ENCODE measurements around the gene JMJD8.

JMJD8 gene

DNA sequence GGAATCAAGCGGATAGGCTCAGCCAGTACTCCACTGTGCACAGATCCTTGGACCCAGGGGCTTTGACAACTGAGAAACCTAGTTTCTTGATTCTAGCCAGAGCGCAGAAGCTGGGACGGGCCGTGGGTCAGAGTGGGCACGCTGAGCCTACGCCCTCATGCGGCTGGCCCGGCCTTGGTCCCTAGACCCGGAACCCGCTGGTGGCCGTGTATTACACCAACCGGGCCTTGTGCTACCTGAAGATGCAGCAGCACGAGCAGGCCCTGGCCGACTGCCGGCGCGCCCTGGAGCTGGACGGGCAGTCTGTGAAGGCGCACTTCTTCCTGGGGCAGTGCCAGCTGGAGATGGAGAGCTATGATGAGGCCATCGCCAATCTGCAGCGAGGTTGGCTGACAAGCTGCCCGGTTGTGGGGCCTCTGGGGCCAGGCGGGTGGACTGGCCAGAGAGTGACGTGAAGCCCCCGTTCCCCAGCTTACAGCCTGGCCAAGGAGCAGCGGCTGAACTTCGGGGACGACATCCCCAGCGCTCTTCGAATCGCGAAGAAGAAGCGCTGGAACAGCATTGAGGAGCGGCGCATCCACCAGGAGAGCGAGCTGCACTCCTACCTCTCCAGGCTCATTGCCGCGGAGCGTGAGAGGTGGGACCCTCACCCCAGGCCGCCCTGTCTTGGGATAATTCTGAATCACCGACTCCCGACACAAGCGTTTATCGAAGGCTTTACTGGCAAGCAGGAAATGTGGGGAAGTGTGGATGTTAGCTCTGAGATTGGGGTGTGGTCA lies 3.0 kb downstream of the JMJD8 start:
- Histone ChIP-seq H3K4me3 (ENCODE audit: low read length) (peak overlapping the region; percentile 91), H3K36me3 (ENCODE audit: control insufficient read depth, insufficient read depth, low read length) (peaks cover 13% of the 10 kb centered on the region), H3K9ac (ENCODE audit: low read length) (peak overlapping the region; percentile 94), H4K5ac (ENCODE audit: low read length) (no peak overlapping the region), H2BK120ac (ENCODE audit: low read depth, low read length) (no peak overlapping the region), H3K4me2 (ENCODE audit: low read length) (peak overlapping the region; percentile 94), H3K27ac (ENCODE audit: low read depth, low read length) (no peak overlapping the region), H3K23ac (ENCODE audit: low read length) (no peak overlapping the region), H3K79me2 (ENCODE audit: control insufficient read depth, insufficient read depth, low read length) (peaks cover 18% of the 10 kb centered on the region), H3K56ac (ENCODE audit: low read length) (peak overlapping the region; percentile 92), H3K27me3 (ENCODE audit: insufficient read depth, low read length, poor library complexity) (no peaks in the 10 kb centered on the region), H3K4ac (ENCODE audit: low read depth, low read length) (no peak overlapping the region), H4K8ac (ENCODE audit: low read depth, low read length) (no peak overlapping the region), H2BK5ac (ENCODE audit: low read length) (no peak overlapping the region), H2BK15ac (replicated peaks; ENCODE audit: low read depth) (no peak overlapping the region), H2AK5ac (ENCODE audit: low read length) (no peak overlapping the region), H3K79me1 (ENCODE audit: low read length) (peaks cover 15% of the 10 kb centered on the region), H3K4me1 (ENCODE audit: control insufficient read depth, low read depth, low read length) (no peaks in the 10 kb centered on the region), H3K18ac (ENCODE audit: low read length) (no peak overlapping the region)
- no peak for DNase-seq
- WGBS (ENCODE audit: extremely low coverage, insufficient coverage, low lambda C conversion rate), result no CpG with 5 or more reads among the region's 44 CpGs

DNA sequence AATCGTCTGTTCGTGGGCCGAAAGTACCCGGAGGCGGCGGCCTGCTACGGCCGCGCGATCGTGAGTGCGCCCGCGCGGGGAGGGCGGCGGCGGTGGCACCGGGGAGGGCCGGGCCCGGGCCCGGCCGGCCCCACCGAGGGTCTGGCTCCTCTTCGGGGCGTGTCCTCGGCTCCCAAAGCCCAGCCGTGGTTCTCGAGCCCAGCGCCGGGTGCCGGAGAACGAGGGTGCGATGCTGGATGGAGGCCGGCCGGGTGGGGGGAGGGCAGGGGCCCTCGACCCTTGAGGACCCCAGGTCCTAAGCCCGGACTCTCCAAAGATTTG lies 3.5 kb downstream of the JMJD8 start:
- H3K23ac ChIP-seq (ENCODE audit: low read length), result peak overlapping the region; percentile 66
- H3K27me3 ChIP-seq (ENCODE audit: insufficient read depth, low read length, poor library complexity), result no peaks in the 10 kb centered on the region
- no peaks in the 10 kb centered on the region for H3K4me1 ChIP-seq (ENCODE audit: control insufficient read depth, low read depth, low read length)
- peaks cover 15% of the 10 kb centered on the region for H3K79me1 ChIP-seq (ENCODE audit: low read length)
- no CpG with 5 or more reads among the region's 38 CpGs for WGBS (ENCODE audit: extremely low coverage, insufficient coverage, low lambda C conversion rate)
- H3K18ac ChIP-seq (ENCODE audit: low read length), result peak overlapping the region; percentile 43
- no peak overlapping the region for H4K8ac ChIP-seq (ENCODE audit: low read depth, low read length)
- no peak overlapping the region for H4K5ac ChIP-seq (ENCODE audit: low read length)
- H2BK15ac ChIP-seq (replicated peaks; ENCODE audit: low read depth), result no peak overlapping the region
- peaks cover 18% of the 10 kb centered on the region for H3K79me2 ChIP-seq (ENCODE audit: control insufficient read depth, insufficient read depth, low read length)
- DNase-seq, result no peak
- H3K27ac ChIP-seq (ENCODE audit: low read depth, low read length), result peak overlapping the region; percentile 53
- H3K4me2 ChIP-seq (ENCODE audit: low read length), result peak overlapping the region; percentile 94
- H2AK5ac ChIP-seq (ENCODE audit: low read length), result no peak overlapping the region
- H2BK5ac ChIP-seq (ENCODE audit: low read length), result no peak overlapping the region
- peaks cover 13% of the 10 kb centered on the region for H3K36me3 ChIP-seq (ENCODE audit: control insufficient read depth, insufficient read depth, low read length)
- H3K4me3 ChIP-seq (ENCODE audit: low read length), result peak overlapping the region; percentile 91
- peak overlapping the region; percentile 94 for H3K9ac ChIP-seq (ENCODE audit: low read length)
- H2BK120ac ChIP-seq (ENCODE audit: low read depth, low read length), result no peak overlapping the region
- peak overlapping the region; percentile 92 for H3K56ac ChIP-seq (ENCODE audit: low read length)
- peak overlapping the region; percentile 59 for H3K4ac ChIP-seq (ENCODE audit: low read depth, low read length)

DNA sequence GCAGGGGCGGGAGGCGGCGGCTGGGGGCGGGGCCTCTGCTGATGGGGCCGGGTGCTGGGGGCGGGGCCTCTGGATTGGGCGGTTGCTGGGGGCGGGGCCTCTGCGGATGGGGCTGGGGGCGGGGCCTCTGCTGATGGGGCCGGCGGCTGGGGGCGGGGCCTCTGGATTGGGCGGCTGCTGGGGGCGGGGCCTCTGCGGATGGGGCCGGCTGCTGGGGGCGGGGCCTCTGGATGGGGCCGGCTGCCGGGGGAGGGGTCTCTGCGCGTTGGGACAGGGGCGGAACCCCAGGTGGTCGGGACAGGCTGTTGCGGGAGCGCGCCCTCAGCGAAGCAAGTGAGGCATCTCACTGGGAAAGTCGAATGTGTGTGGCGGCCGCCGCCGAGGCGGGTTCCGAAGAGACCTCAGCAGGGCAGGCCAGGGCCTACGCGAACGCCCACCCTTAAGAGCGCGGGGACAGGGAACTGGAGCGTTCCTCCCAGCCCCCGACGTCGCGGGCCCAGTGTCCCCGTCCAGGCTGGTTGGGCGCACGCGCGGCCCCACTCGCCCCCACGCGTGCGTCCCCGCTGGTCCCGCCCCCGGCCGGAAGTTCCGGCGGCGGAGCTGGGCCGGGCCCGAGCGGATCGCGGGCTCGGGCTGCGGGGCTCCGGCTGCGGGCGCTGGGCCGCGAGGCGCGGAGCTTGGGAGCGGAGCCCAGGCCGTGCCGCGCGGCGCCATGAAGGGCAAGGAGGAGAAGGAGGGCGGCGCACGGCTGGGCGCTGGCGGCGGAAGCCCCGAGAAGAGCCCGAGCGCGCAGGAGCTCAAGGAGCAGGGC lies 4.1 kb downstream of the JMJD8 start, which contains the start of gene STUB1:
STUB1 (plus strand) TSS at position 597 of the 811 bp plus-strand sequence; CDS start at position 713, 116 bp downstream.
- Histone ChIP-seq H4K8ac (ENCODE audit: low read depth, low read length) (no peak within 1 kb of the TSS), H3K9ac (ENCODE audit: low read length) (peak within 1 kb of the TSS; percentile 94), H3K4me2 (ENCODE audit: low read length) (peak within 1 kb of the TSS; percentile 94), H3K18ac (ENCODE audit: low read length) (peak within 1 kb of the TSS; percentile 43), H3K27ac (ENCODE audit: low read depth, low read length) (peak within 1 kb of the TSS; percentile 59), H4K5ac (ENCODE audit: low read length) (no peak within 1 kb of the TSS), H3K79me1 (ENCODE audit: low read length) (peaks cover 15% of the 10 kb centered on the region), H3K23ac (ENCODE audit: low read length) (peak within 1 kb of the TSS; percentile 66), H2BK5ac (ENCODE audit: low read length) (no peak within 1 kb of the TSS), H3K4me3 (ENCODE audit: low read length) (peak within 1 kb of the TSS; percentile 91), H3K27me3 (ENCODE audit: insufficient read depth, low read length, poor library complexity) (no peaks in the 10 kb centered on the region), H3K4me1 (ENCODE audit: control insufficient read depth, low read depth, low read length) (peaks cover 2% of the 10 kb centered on the region), H2BK120ac (ENCODE audit: low read depth, low read length) (no peak within 1 kb of the TSS), H3K56ac (ENCODE audit: low read length) (peak within 1 kb of the TSS; percentile 92), H3K4ac (ENCODE audit: low read depth, low read length) (peak within 1 kb of the TSS; percentile 59), H3K79me2 (ENCODE audit: control insufficient read depth, insufficient read depth, low read length) (peaks cover 18% of the 10 kb centered on the region), H3K36me3 (ENCODE audit: control insufficient read depth, insufficient read depth, low read length) (peaks cover 13% of the 10 kb centered on the region), H2AK5ac (ENCODE audit: low read length) (no peak within 1 kb of the TSS), H2BK15ac (replicated peaks; ENCODE audit: low read depth) (no peak within 1 kb of the TSS)
- no CpG with 5 or more reads among the region's 91 CpGs for WGBS (ENCODE audit: extremely low coverage, insufficient coverage, low lambda C conversion rate)
- peak; percentile 94 for DNase-seq

DNA sequence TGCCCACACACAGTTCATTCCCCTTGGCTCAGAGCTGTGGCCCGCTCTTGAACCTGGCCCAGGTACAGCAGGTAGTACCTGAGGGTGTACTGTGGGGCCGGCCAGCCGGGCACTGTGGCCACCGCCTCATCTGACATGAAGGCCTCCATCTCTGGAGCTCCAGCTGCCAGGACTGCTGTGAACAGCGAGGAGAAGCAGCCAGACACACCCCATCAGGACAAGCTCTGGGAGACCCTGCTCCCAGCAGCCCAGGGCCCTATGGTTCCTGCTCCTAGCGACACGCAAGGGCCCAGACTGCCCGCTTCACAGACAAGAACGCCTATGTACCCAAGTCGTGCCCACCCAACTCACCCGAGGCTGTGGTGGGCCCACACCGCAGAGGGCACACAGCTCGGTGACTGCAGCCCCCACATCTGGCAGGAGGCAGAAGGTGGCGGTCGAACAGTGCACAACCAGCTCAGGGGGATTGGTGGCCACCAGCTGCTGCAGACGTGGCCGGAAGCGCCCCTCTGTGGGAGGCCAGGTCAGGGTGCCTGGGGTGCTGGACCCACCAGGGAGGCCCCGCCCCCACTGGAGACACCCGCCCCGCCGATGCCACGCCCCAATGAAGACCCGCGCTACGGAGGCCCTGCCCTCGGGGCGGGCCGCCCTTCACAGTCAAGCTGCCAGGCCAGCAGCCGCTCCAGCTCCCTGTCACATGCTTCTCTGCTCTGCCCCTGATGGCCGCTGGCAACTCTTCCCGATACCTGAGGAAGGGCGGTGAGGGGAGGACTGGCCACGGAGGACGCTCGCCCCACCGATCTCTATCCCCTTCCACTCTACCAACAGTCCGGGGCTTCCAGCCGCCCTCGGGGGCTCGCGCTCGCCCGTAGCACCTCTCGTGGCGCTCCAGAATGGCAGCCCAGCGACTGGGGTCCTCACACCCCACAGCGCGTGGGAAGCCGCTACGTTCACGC lies 5.0 kb downstream of the JMJD8 start:
- H3K79me2 ChIP-seq (ENCODE audit: control insufficient read depth, insufficient read depth, low read length), result peaks cover 18% of the 10 kb centered on the region
- H2BK5ac ChIP-seq (ENCODE audit: low read length), result no peak overlapping the region
- H3K36me3 ChIP-seq (ENCODE audit: control insufficient read depth, insufficient read depth, low read length), result peaks cover 13% of the 10 kb centered on the region
- peaks cover 5% of the 10 kb centered on the region for H3K4me1 ChIP-seq (ENCODE audit: control insufficient read depth, low read depth, low read length)
- H3K56ac ChIP-seq (ENCODE audit: low read length), result peak overlapping the region; percentile 90
- H3K23ac ChIP-seq (ENCODE audit: low read length), result no peak overlapping the region
- no peak overlapping the region for H2BK15ac ChIP-seq (replicated peaks; ENCODE audit: low read depth)
- DNase-seq, result peak; percentile 86
- H3K27ac ChIP-seq (ENCODE audit: low read depth, low read length), result peak overlapping the region; percentile 59
- H3K4me2 ChIP-seq (ENCODE audit: low read length), result peak overlapping the region; percentile 83
- H2AK5ac ChIP-seq (ENCODE audit: low read length), result no peak overlapping the region
- WGBS (ENCODE audit: extremely low coverage, insufficient coverage, low lambda C conversion rate), result no CpG with 5 or more reads among the region's 52 CpGs
- H4K5ac ChIP-seq (ENCODE audit: low read length), result no peak overlapping the region
- peak overlapping the region; percentile 78 for H3K9ac ChIP-seq (ENCODE audit: low read length)
- H2BK120ac ChIP-seq (ENCODE audit: low read depth, low read length), result no peak overlapping the region
- no peaks in the 10 kb centered on the region for H3K27me3 ChIP-seq (ENCODE audit: insufficient read depth, low read length, poor library complexity)
- peaks cover 15% of the 10 kb centered on the region for H3K79me1 ChIP-seq (ENCODE audit: low read length)
- peak overlapping the region; percentile 26 for H3K4me3 ChIP-seq (ENCODE audit: low read length)
- no peak overlapping the region for H3K18ac ChIP-seq (ENCODE audit: low read length)
- no peak overlapping the region for H3K4ac ChIP-seq (ENCODE audit: low read depth, low read length)
- no peak overlapping the region for H4K8ac ChIP-seq (ENCODE audit: low read depth, low read length)

DNA sequence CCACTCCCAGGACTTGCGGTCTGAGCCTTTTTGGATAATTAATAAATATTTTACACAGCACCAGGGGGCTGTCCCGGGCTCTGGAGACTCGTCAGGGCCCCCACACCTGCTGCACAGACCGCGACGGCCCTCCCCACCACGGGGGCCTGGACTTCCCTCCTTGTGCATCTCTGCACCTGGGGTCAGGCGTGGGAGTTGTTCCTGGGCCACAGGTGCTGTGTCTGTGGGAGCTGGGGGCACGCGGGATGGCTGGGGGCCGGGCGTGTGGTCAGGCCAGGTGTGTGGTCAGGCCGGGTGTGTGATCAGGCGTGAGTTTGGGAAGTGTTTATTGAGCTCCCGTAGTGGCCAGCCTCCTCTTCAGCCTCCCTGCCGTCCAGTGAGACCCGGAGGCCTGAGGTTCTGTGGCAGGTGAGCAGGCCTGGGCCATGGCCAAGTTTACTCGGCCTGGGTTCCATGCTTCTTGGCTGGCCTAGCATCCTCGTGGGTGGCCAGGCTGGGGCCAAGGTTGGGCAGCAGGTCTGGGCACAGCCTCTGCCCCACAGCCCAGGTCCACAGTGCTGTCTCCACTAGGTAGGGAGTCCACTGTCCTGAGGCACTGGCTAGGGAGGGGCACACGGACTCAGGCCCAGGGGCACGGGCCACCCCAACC lies 5.8 kb downstream of the JMJD8 start:
- H3K4me1 ChIP-seq (ENCODE audit: control insufficient read depth, low read depth, low read length), result peaks cover 5% of the 10 kb centered on the region
- H3K4me2 ChIP-seq (ENCODE audit: low read length), result no peak overlapping the region
- H3K27me3 ChIP-seq (ENCODE audit: insufficient read depth, low read length, poor library complexity), result no peaks in the 10 kb centered on the region
- no peak overlapping the region for H3K23ac ChIP-seq (ENCODE audit: low read length)
- no peak overlapping the region for H3K18ac ChIP-seq (ENCODE audit: low read length)
- DNase-seq, result no peak
- H3K79me1 ChIP-seq (ENCODE audit: low read length), result peaks cover 15% of the 10 kb centered on the region
- no peak overlapping the region for H2BK5ac ChIP-seq (ENCODE audit: low read length)
- H3K56ac ChIP-seq (ENCODE audit: low read length), result peak overlapping the region; percentile 25
- H2AK5ac ChIP-seq (ENCODE audit: low read length), result no peak overlapping the region
- no CpG with 5 or more reads among the region's 21 CpGs for whole genome bisulfite sequencing (ENCODE audit: extremely low coverage, insufficient coverage, low lambda C conversion rate)
- no peak overlapping the region for H3K4me3 ChIP-seq (ENCODE audit: low read length)
- peaks cover 13% of the 10 kb centered on the region for H3K36me3 ChIP-seq (ENCODE audit: control insufficient read depth, insufficient read depth, low read length)
- H2BK15ac ChIP-seq (replicated peaks; ENCODE audit: low read depth), result no peak overlapping the region
- peaks cover 18% of the 10 kb centered on the region for H3K79me2 ChIP-seq (ENCODE audit: control insufficient read depth, insufficient read depth, low read length)
- no peak overlapping the region for H3K9ac ChIP-seq (ENCODE audit: low read length)
- H3K27ac ChIP-seq (ENCODE audit: low read depth, low read length), result no peak overlapping the region
- no peak overlapping the region for H2BK120ac ChIP-seq (ENCODE audit: low read depth, low read length)
- H4K8ac ChIP-seq (ENCODE audit: low read depth, low read length), result no peak overlapping the region
- H4K5ac ChIP-seq (ENCODE audit: low read length), result no peak overlapping the region
- no peak overlapping the region for H3K4ac ChIP-seq (ENCODE audit: low read depth, low read length)

All from mesendoderm (in vitro differentiated cells).